Testis (tissue), 3 donors: ENCODE results near the gene ZNF532. TPM values are rescaled to one million over a fixed set of nuclear protein-coding genes. Genes with fewer than 3 reads are reported as not detected.

ENCODE experiments used
- DNase-seq: peaks from one replicate; pipeline ENCODE4 v3.0.0-alpha.2; 2019
- H3K27ac ChIP-seq, 2 donors: fragments of 200-600 bp; sonication (generic); one replicate each; pipeline ENCODE4 v1.5.1; 2019
- H3K27me3 ChIP-seq: fragments of 200-600 bp; sonication (generic); one replicate; pipeline ENCODE4 v1.5.1; 2019
- H3K36me3 ChIP-seq: fragments of 200-600 bp; sonication (generic); one replicate; pipeline ENCODE4 v1.5.1; 2017; ENCODE audit warnings: low read depth; ENCODE audit errors: missing control alignments
- H3K4me1 ChIP-seq: fragments of 200-600 bp; sonication (generic); one replicate; pipeline ENCODE4 v1.5.1; 2019
- H3K4me3 ChIP-seq, 2 donors: fragments of 200-600 bp; sonication (generic); one replicate each; pipeline ENCODE4 v1.5.1; 2017 to 2019
- H3K9me3 ChIP-seq: fragments of 200-600 bp; sonication (generic); one replicate; pipeline ENCODE4 v1.5.1; 2017
- CTCF ChIP-seq, 3 experiments: fragments of 450-650 bp in 2 of 3; fragments of 200-600 bp in 1 of 3; sonication (generic) in 1 of 3; IDR thresholded peaks; one replicate each; pipeline ENCODE4 v1.5.1; 2016 to 2019; ENCODE audit warnings: antibody characterized with exemption in 3 of 3, mild to moderate bottlenecking in 2 of 3, moderate library complexity in 1 of 3
- POLR2A ChIP-seq: fragments of 450-650 bp; IDR thresholded peaks from one replicate; pipeline ENCODE4 v1.6.1; 2017; ENCODE audit warnings: antibody characterized with exemption, mild to moderate bottlenecking, moderate library complexity
- WGBS, 2 donors: methylation state at CpG; one replicate each; pipeline ENCODE4 v1.1.5; 2018; 5-methylcytosine and 5-hydroxymethylcytosine counted together
- intact Hi-C: fragments of 100-400 bp; cut with DNase I; formaldehyde crosslinking; loops from one replicate; pipeline ENCODE4 v1.15.1; 2023; ENCODE audit warnings: low total_unique reads
- polyA plus RNA-seq: library from polyadenylated mRNA; stranded (reverse); fragments of 350-450 nt; fragmentation: Illumina TruSeq; extraction: RNeasy Lipid Tissue Mini Kit (QIAGEN cat#74804); gene quantifications from one replicate; pipeline ENCODE4 v1.2.3, GENCODE V29; 2014; ENCODE audit warnings: low read depth, low replicate concordance; ENCODE audit not compliant: insufficient read depth
- total RNA-seq, 2 donors: library from RNA; depleted of rRNA; stranded (reverse); fragments of >200 nt; gene quantifications; one replicate each; pipeline ENCODE4 v1.2.3, GENCODE V29; 2016

ZNF532 gene
- total and polyA plus RNA-seq, 3 donors from 2014 or later, result 64.0 to 131 (median 122) TPM

DNA sequence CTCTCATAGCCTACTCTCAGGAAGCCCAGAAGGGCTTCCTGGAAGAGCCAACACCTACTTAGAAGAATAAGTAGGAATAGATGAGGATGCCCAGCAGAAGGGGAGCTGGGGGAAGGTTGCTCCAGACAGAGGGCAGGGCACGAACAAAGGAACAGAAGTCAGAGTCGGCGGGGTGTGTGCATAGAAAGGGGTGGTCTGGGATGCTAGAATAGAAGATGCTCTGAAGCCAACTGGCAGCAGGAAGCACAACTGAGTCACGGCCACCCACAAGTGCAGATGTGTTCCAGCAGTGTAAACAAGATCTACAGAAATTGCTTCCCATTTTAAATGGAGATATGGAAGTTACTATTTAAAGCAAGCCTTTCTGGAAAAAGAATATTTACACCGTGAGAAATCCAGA lies 131.0 kb downstream of the ZNF532 start:
- H3K4me1 ChIP-seq, result peaks cover 8% of the 10 kb centered on the region

GRCh38 chr18:58996131-58996641 lies 131.5 kb downstream of the ZNF532 start:
- intact Hi-C loops, result no loop called here
- 59 to 61% methylated on average over 12 of the region's 12 CpGs for WGBS, 2 donors
- DNase-seq, result no peak
- Histone ChIP-seq H3K36me3 (no peaks in the 10 kb centered on the region), H3K27ac (no peak overlapping the region), H3K9me3 (no peaks in the 10 kb centered on the region), H3K4me3 (no peak overlapping the region), H3K4me1 (peaks cover 8% of the 10 kb centered on the region), H3K27me3 (no peaks in the 10 kb centered on the region)
- no peak for TF ChIP-seq POLR2A
- TF ChIP-seq CTCF (IDR thresholded peaks at IDR 0.05), result no peak

More for the DNA sequence above, 131.0 kb downstream of the ZNF532 start:
- TF ChIP-seq POLR2A, result no peak
- TF ChIP-seq CTCF (IDR thresholded peaks at IDR 0.05), result no peak
- Histone ChIP-seq H3K4me3 (no peak overlapping the region), H3K9me3 (no peaks in the 10 kb centered on the region), H3K27me3 (no peaks in the 10 kb centered on the region), H3K36me3 (no peaks in the 10 kb centered on the region), H3K27ac (no peak overlapping the region)
- WGBS, 2 donors, result 44 to 57% methylated on average over 5 of the region's 5 CpGs
- no peak for DNase-seq
- intact Hi-C loops, result no loop called here

DNA sequence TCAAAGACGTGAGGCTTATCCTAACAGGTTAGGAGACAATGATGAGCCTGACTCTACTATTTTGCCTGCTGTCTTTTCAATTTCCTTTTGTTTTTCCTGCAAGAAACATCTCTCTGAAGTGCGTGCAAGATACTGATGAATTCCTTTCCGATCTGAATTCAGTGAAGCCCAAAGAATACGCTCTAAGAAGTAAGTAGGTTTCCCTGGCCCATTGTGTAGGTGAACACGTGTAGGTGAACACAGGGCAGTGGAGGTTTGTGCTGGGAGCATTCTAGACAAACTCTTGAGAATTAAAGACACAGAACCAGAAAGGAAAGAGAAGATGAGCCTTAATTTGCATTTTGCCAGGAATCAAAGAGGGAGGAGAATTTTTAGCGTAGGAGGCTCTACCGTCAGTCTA lies 132.0 kb downstream of the ZNF532 start:
- H3K9me3 ChIP-seq, result no peaks in the 10 kb centered on the region
- H3K36me3 ChIP-seq, result no peaks in the 10 kb centered on the region
- no peak overlapping the region for H3K4me3 ChIP-seq
- DNase-seq, result no peak
- intact Hi-C loops, result no loop called here
- H3K4me1 ChIP-seq, result peaks cover 8% of the 10 kb centered on the region
- no peak overlapping the region for H3K27ac ChIP-seq
- TF ChIP-seq POLR2A (no peak), CTCF (IDR thresholded peaks at IDR 0.05) (no peak)
- no peaks in the 10 kb centered on the region for H3K27me3 ChIP-seq
- 75% methylated on average over 7 of the region's 7 CpGs for WGBS, 2 donors

GRCh38 chr18:58997811-58998337 lies 133.2 kb downstream of the ZNF532 start:
- intact Hi-C loops, result no loop called here
- no peaks in the 10 kb centered on the region for H3K27me3 ChIP-seq
- H3K36me3 ChIP-seq, result no peaks in the 10 kb centered on the region
- no peak overlapping the region for H3K4me3 ChIP-seq
- peaks cover 8% of the 10 kb centered on the region for H3K4me1 ChIP-seq
- no peak for DNase-seq
- peak overlapping the region in 1 of 2 donors; percentile 45 for H3K27ac ChIP-seq
- 56 to 61% methylated on average over 4 of the region's 4 CpGs for WGBS, 2 donors
- no peak for TF ChIP-seq CTCF (IDR thresholded peaks at IDR 0.05)
- TF ChIP-seq POLR2A, result no peak
- no peaks in the 10 kb centered on the region for H3K9me3 ChIP-seq
